Mesothelial cell of epicardium (in vitro differentiated cells): Measurements from ENCODE around the gene KHDRBS2. TPM values are rescaled to one million over a fixed set of nuclear protein-coding genes. Genes with fewer than 3 reads are reported as not detected.

ENCODE experiments used
- DNase-seq, 2 experiments: peaks; one replicate each; pipeline ENCODE4 v3.0.0; 2021; ENCODE audit warnings: low spot score in 2 of 2; ENCODE audit not compliant: unreplicated experiment in 2 of 2
- H3K27ac Mint-ChIP-seq: 2 replicates; pipeline ENCODE4 v1.8.0; 2021; ENCODE audit warnings: mixed read lengths
- H3K27me3 Mint-ChIP-seq: 2 replicates; pipeline ENCODE4 v1.8.0; 2021; ENCODE audit warnings: low read depth, mixed read lengths
- H3K36me3 Mint-ChIP-seq: 2 replicates; pipeline ENCODE4 v1.8.0; 2021; ENCODE audit warnings: mixed read lengths
- H3K4me1 Mint-ChIP-seq: 2 replicates; pipeline ENCODE4 v1.8.0; 2021; ENCODE audit warnings: mixed read lengths
- H3K4me3 Mint-ChIP-seq: 2 replicates; pipeline ENCODE4 v1.8.0; 2021; ENCODE audit warnings: mild to moderate bottlenecking, moderate library complexity, mixed read lengths
- H3K9me3 Mint-ChIP-seq: 2 replicates; pipeline ENCODE4 v1.8.0; 2021; ENCODE audit warnings: mixed read lengths
- total RNA-seq: library from RNA; stranded (reverse); gene quantifications from 3 replicates; pipeline ENCODE4 v1.2.1, GENCODE V29; 2021
- TF ChIP-seq, protein P1 (sequence below): fragments of 200-600 bp; sonication (generic); IDR thresholded peaks from one replicate; pipeline ENCODE4 v1.5.0; 2021; ENCODE audit warnings: antibody characterized with exemption; ENCODE audit not compliant: unreplicated experiment

Gene KHDRBS2
- total RNA-seq, 1 donor from 2014 or later = 1.6 TPM

GRCh38 chr6:62296541-62296940 lies 10.5 kb upstream of the KHDRBS2 start:
- Mint-ChIP-seq H3K27ac (no peak overlapping the region), H3K4me1 (no peaks in the 10 kb centered on the region), H3K36me3 (no peaks in the 10 kb centered on the region), H3K4me3 (no peak overlapping the region), H3K9me3 (peaks cover 3% of the 10 kb centered on the region), H3K27me3 (no peaks in the 10 kb centered on the region)
- TF ChIP-seq, protein P1, sequence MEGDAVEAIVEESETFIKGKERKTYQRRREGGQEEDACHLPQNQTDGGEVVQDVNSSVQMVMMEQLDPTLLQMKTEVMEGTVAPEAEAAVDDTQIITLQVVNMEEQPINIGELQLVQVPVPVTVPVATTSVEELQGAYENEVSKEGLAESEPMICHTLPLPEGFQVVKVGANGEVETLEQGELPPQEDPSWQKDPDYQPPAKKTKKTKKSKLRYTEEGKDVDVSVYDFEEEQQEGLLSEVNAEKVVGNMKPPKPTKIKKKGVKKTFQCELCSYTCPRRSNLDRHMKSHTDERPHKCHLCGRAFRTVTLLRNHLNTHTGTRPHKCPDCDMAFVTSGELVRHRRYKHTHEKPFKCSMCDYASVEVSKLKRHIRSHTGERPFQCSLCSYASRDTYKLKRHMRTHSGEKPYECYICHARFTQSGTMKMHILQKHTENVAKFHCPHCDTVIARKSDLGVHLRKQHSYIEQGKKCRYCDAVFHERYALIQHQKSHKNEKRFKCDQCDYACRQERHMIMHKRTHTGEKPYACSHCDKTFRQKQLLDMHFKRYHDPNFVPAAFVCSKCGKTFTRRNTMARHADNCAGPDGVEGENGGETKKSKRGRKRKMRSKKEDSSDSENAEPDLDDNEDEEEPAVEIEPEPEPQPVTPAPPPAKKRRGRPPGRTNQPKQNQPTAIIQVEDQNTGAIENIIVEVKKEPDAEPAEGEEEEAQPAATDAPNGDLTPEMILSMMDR = no peak
- no peak for DNase-seq

DNA sequence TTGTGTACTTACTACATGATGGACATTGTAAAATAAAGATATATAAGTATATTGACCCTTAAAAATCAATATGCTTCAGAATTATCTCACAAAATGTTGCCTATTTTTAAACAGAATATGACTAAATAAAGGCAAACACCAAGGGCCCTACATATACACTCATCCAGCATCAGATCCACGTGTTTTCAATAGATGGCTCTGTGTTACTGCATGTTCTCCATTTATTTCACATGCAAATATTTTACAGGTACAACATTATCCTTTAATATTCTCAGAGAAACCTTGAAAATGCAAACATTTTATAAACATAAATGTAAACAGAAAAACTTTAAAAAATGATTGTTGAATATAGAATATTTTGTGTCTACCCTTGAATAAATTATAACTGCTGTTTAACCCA lies 2.9 kb upstream of the KHDRBS2 start:
- Mint-ChIP-seq H3K27ac (no peak overlapping the region), H3K4me3 (no peak overlapping the region), H3K4me1 (peaks cover 17% of the 10 kb centered on the region), H3K36me3 (no peaks in the 10 kb centered on the region), H3K9me3 (no peaks in the 10 kb centered on the region), H3K27me3 (peaks cover 38% of the 10 kb centered on the region)
- DNase-seq = no peak
- TF ChIP-seq, protein P1 = no peak

DNA sequence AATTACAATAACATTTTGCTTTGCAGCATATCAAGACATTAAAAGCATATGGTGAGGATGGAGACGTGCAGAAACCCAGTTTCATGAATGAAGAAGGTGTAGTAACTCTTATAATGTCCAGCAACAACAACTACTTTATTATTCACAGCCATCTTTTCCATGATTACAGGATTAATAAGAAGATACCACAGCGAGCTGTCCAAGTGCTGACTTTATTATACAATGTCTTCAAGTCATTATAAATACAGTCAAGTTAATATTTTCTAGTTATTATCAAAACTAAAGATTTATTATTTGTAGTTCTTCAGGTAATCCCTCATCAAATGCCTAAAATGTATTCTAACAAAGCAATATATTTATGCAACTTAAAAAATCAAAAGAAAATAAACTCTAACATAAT lies 2.5 kb upstream of the KHDRBS2 start:
- peaks cover 20% of the 10 kb centered on the region for H3K4me1 Mint-ChIP-seq
- TF ChIP-seq, protein P1 = no peak
- H3K36me3 Mint-ChIP-seq = no peaks in the 10 kb centered on the region

GRCh38 chr6:62286470-62286843 lies 432 bp upstream of the KHDRBS2 start:
- DNase-seq = no peak
- H3K9me3 Mint-ChIP-seq = no peaks in the 10 kb centered on the region
- TF ChIP-seq, protein P1 = no peak
- no peak overlapping the region for H3K27ac Mint-ChIP-seq
- H3K4me3 Mint-ChIP-seq = peak overlapping the region; percentile 82
- no peaks in the 10 kb centered on the region for H3K36me3 Mint-ChIP-seq
- H3K27me3 Mint-ChIP-seq = peaks cover 40% of the 10 kb centered on the region
- peaks cover 20% of the 10 kb centered on the region for H3K4me1 Mint-ChIP-seq

More for the DNA sequence above, 2.5 kb upstream of the KHDRBS2 start:
- Mint-ChIP-seq H3K9me3 (no peaks in the 10 kb centered on the region), H3K27me3 (peaks cover 40% of the 10 kb centered on the region), H3K4me3 (no peak overlapping the region), H3K27ac (no peak overlapping the region)
- no peak for DNase-seq

DNA sequence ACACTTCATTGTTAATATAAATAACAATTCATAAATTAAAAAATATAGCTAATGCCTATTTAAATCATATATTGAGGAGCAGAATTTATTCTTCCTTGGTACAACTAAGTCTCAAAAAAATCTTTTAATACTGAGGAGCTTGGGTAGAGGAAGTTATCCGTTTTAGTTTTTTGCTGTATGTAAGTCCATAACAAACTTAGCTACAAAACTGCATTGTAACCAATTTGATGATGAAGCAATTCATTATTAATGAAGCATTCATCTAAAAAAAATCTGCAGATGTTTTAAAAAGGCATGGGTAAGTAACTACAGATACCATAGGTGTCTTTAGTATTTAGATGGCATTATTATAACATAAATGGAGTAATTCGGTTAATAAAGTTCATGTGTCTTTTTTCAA lies 1.3 kb downstream of the KHDRBS2 start:
- Mint-ChIP-seq H3K4me1 (peaks cover 20% of the 10 kb centered on the region), H3K9me3 (no peaks in the 10 kb centered on the region), H3K27ac (no peak overlapping the region), H3K36me3 (no peaks in the 10 kb centered on the region), H3K27me3 (peaks cover 40% of the 10 kb centered on the region), H3K4me3 (peak overlapping the region; percentile 82)
- TF ChIP-seq, protein P1 = no peak
- no peak for DNase-seq
